HG03520 (cell line): Measurements from ENCODE around the gene NTRK3.

Source experiments
- ATAC-seq: cut with Tn5 transposase; IDR thresholded peaks from one replicate; pipeline ENCODE4 v1.9.1; 2021; ENCODE audit warnings: mild to moderate bottlenecking, moderate library complexity; ENCODE audit not compliant: unreplicated experiment

The NTRK3 gene

DNA sequence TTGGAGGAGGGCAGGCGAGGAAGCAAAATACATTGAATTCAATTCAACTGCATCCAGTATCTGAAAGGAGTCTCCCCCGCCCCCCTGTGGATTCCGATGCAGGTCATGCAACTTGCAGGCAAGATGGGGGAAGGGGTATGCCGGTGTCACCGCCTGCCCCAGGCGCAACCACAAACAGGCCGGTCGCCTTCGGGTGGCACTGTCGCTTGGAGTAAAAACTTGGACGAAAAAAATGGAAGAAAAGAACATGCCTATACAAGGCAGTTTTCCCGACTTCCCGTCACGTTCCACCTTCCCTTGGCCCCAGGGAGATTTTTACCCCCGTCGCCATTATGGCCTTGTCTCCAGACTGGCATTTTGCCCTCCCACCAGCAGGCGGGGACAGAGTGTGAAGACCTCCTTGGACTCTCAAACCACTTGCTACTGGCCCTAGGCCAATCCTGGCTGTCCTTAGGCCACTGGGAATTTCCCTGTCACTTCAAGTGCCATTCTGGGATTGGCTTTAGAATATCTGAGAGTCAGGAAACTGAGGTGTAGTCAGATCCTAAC lies 1.6 kb upstream of the NTRK3 start:
- ATAC-seq: no peak

DNA sequence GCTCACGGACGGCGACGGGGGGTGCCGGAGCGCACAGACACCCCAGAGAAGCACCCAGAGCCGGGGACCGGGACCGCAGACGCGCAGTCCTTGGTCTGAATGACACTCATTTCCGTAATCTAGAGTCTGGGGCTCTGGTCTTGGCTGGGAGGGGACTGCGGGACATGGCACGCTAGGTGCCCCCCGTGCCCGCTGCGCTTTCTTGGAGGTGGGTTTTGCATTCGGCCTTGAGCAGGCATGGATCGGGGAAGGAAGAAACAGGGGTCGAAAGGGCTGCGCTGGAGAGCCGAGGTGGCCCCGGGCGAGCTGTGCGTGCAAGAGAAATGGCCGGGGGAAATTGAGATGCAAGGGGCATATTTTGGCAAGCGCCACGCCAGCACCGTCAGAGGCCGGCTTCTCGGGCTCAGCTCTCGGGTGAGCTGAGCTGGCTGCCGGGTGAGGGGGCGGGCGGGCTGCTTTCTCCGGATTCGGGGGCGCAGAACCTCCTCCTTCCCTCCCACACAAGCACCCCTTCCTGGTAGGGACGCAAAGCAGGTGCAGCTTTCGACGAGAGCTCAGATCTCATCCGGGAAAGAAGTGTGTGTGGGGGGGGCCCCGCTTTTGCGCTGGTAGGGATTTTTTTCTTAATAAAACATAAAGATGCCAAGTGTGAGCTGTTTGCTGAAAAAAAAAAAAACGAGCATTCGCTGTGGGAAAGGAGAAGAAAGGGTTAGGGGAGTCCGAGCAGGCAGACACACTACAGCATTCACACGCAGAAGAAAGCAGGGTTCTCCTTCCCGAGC lies 963 bp upstream of the NTRK3 start:
- no peak for ATAC-seq

DNA sequence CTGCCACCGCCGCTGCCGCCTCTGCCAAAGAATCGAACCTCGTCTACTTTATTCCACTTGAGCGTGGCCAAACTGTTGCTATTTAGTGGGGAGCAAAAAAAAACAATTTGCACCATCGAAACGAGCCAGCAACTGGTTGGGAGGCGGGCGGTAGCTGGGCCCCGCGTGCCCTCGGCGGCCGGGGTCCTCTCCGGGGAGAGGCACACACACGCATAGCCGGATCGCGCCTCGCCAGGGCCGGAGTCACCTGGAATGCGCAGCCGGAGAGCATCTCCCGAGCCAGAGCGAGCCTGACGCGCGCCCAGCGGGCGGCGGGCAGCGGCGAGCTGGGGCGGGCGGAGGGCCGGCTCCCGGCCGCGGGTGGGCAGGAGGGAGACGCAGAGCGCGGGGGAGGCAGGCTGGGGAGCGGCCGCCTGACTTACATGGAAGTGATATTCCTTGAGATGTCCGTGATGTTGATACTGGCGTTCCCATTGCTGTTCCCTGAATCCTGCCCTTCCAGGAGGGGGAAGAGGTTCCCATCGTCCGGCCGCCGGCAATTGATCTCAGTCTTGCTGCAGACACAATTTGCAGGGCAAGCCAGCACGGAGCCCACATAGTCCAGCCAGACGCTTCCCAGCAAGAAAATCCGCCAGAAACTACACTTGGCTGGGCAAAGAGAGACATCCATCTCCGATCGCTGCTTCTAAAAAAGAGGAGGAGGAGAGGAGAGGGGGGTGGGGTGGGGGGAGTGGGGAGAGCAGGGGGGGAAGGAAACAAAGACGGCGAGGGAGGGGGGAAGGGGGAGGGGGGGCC lies 858 bp downstream of the NTRK3 start:
- no peak for ATAC-seq

DNA sequence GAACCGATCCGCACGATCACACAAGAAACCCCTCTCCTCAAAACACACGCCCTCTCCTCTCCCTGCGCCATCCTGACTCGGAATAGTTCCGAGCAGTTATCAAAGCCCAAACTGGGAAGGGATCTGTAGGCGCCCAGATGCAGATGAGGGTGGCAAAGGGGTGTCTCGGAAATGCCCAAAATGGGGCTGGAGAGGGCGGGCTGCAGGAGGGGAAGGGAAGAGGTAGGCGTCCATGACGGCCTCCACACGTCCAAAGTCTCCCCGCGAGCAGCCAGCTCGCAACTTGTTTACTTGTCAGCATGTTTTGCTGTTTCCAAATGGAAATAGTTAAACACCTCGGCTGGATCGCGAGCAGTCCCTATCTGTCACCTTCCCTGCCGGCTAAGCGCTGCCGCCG lies 1.5 kb downstream of the NTRK3 start:
- no peak for ATAC-seq

DNA sequence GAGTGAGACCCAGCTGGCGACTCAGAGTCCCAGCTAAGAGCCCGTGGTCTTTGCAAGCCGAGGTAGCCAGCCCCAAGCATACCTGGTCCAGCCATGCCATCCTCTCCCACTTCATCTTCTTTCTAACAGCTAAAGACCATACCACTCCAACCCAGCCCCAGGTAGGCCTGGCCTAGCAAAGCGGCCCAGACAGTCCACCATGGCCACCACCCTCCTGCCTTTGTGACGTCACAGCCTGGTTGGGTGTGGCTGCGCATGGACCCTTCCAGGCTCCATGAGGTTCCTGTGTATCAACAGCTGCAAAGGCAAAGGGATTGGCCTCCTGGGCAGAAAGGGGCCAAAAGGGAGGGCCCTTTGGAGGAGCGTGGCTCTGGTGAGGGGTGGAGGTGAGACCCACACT lies 4.1 kb downstream of the NTRK3 start:
- ATAC-seq: no peak

GRCh38 chr15:88250826-88251225 lies 5.7 kb downstream of the NTRK3 start:
- ATAC-seq: no peak

DNA sequence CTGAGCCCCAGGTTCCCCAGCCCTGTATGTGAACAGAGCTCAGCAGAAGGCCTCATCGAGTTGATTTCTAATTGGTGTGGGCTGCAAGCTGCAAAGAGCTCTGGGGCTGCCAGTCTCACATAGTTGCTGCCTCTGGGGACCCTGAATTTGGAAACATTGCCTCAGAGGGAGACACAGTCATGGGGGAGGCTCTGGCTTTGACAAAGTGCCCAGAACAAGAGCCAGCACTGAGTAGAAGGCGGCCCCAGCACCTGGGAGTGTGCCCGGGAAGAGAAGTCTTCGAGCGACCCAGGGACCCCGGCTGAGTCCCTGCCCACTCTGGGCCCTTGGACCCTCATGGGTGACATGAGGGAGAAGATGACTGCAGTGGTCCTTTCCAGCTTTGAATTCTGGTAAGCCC lies 7.3 kb downstream of the NTRK3 start:
- no peak for ATAC-seq

DNA sequence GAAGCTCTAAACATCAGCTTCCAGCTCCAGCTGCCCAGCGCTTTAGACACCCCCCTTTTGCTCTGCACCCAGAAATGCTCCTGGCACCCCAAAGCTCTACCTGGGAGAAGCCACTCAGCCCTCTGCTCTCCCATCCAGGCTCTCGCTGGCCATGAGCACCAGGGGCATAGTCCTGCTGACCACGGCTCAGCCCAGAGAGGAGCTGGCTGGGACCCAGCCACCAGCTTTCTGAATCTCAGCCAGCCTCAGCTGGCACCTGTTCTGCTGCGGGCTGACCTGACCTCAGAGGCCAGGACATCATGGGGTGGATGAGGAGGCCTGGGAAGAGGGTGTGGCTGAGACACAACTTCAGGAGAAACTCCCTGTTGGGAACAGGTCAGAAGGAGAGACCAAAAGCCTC lies 8.6 kb downstream of the NTRK3 start:
- ATAC-seq: no peak

- ATAC-seq: peak; percentile 71
These were observed 9.7 kb downstream of the NTRK3 start for GRCh38 chr15:88246666-88247446.

GRCh38 chr15:88246081-88246480 lies 10.5 kb downstream of the NTRK3 start:
- ATAC-seq: no peak

DNA sequence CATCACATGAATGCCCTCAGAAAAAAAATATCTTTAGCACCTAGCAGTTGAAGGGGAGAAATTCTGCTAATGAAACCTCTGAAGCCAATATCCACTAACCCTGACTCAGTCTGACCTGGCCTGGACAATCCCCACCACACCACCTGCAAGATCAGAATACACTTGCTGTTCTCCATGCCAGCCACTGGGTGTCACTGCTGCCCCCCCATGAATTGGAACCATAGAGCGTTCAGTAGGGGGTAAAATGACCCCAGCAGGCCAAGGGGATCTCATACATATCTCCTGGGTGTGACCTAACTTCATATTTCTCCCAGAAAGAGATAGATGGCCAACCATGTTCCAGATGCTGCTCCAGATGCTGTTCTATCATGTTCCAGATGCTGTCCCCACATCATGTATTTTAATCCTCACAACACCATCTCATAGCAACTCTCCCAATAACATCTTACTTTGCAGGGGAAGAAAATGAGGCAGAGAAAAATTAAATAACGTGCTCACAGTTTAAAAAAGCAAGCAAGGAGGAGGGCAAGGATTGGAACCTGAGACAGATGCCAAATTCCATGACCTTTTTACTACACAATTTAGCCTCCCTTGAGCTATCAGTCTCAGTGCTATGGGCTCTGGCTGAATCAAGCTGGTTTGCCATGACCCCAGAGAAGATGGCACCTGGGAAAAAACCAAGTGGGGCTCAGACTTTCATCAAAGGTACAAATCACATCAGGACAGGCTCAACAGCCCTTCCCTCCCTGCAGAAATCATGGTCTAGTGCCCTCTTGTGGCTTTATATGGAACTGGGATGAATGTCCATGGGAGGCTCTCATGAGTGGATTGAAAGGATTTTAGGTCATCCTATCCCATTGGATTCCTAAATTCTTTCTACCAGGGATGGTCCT lies 12.4 kb downstream of the NTRK3 start:
- peak; percentile 56 for ATAC-seq

- no peak for ATAC-seq
These were observed 13.7 kb downstream of the NTRK3 start for GRCh38 chr15:88242586-88243555.

DNA sequence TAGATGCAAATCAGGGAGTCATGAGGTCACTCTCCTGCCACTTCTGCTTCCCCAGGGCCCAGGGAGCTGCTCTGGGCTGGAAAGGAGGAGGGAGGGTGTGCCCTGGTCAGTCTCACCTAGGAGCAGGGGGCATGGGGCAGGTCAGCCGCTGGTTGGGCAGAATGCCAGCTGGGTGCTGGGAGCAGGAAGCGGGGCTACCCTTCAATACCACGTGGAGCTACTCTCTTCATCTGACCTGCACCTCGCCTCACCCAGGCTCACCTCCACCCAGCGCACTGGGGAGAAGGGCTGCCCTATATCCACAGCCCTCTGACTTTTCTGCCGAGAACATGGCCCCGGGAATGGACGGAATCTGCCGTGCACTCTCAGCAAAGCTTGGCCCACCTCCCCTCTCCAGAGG lies 15.1 kb downstream of the NTRK3 start:
- no peak for ATAC-seq

GRCh38 chr15:88241060-88241459 lies 15.5 kb downstream of the NTRK3 start:
- ATAC-seq: no peak

- ATAC-seq: no peak
These were observed 16.9 kb downstream of the NTRK3 start for GRCh38 chr15:88239594-88239993.

DNA sequence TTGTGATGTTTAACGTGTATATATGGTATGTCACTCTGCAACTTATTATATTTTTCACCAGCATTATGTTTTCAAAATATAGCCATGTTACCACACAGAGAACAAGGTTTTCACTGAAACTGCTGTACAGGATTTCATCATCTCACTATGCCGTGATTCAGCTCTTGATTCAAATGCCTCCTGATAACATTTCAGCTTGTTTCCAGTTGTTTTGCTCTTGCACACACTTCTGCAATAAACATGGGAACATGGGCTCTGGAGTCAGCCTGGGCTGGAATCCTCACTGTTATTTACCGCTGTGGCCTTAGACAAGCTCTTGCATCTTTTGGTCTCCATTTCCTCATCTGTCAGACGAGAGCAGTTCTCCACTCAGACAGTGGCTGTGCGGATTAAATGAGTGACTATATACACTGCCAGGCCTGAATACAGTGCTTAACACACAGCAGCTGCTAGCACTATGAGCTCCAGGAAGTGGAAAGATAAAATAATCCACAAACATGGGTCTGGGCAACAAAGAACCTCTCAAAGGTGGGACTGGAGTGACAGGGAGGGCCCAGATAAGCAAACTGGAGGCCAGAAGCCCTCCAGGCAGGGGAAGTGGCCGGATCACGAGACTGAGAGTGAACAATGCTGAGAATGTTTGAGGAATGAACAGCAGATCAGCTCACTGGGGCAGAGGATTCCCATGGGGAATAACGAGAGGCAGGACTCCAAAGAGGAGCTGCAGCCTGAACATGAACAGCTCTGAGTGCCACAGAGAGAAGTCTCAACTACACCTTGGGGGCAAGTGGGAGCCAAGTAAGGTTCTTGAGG lies 17.7 kb downstream of the NTRK3 start:
- no peak for ATAC-seq

DNA sequence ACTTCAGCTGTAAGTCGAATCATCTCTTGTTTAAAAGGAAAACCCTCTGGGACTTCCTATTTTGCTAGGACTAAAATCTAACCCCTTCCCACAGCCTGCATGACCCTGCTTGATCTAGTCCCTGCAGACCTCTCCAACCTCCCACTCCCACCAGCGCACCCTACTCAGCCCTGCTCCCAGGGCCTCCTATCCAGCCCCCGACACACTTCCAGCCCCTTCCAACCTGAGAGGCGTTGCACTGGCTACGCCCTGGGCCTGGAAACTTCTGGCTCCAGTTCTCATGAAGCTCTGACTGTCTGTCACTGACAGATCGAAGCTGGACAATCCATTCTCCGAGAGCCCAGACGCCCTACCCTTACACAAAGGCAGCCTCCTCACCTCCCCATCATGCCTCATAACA lies 21.8 kb downstream of the NTRK3 start:
- no peak for ATAC-seq

- ATAC-seq: no peak
These were observed 22.6 kb downstream of the NTRK3 start for GRCh38 chr15:88233921-88234320.
